GM21381 (cell line): Measurements from ENCODE around the gene STIMATE.

Experiments used
- ATAC-seq: cut with Tn5 transposase; IDR thresholded peaks from one replicate; pipeline ENCODE4 v1.9.1; 2021; ENCODE audit warnings: mild to moderate bottlenecking, moderate library complexity; ENCODE audit not compliant: unreplicated experiment

Gene STIMATE

GRCh38 chr3:52897130-52898122 is at the start of gene STIMATE:
Gene STIMATE (minus strand): TSS chr3:52897548. CDS start chr3:52897450, 98 bp downstream.
- ATAC-seq, result peak; percentile 98

- no peak for ATAC-seq
Measured at GRCh38 chr3:52939600-52939999, 42.3 kb upstream of the STIMATE start.

GRCh38 chr3:52934630-52935530 is 37.5 kb upstream of the STIMATE start:
- ATAC-seq, result no peak

- ATAC-seq, result no peak
Measured at GRCh38 chr3:52931889-52932288, 34.5 kb upstream of the STIMATE start.

- no peak for ATAC-seq
Measured at GRCh38 chr3:52931328-52931727, 34.0 kb upstream of the STIMATE start.

- no peak for ATAC-seq
Measured at GRCh38 chr3:52930748-52931147, 33.4 kb upstream of the STIMATE start.

GRCh38 chr3:52926554-52926953 is 29.2 kb upstream of the STIMATE start:
- ATAC-seq, result no peak

GRCh38 chr3:52925405-52926313 is 28.3 kb upstream of the STIMATE start:
- no peak for ATAC-seq

GRCh38 chr3:52923963-52924362 is 26.6 kb upstream of the STIMATE start:
- no peak for ATAC-seq

- ATAC-seq, result no peak
Measured at GRCh38 chr3:52920841-52921240, 23.5 kb upstream of the STIMATE start.

- no peak for ATAC-seq
Measured at GRCh38 chr3:52917044-52917443, 19.7 kb upstream of the STIMATE start.

- ATAC-seq, result no peak
Measured at GRCh38 chr3:52915294-52915693, 17.9 kb upstream of the STIMATE start.

GRCh38 chr3:52912885-52913731 is 15.8 kb upstream of the STIMATE start:
- no peak for ATAC-seq

- no peak for ATAC-seq
Measured at GRCh38 chr3:52910823-52911222, 13.5 kb upstream of the STIMATE start.

- no peak for ATAC-seq
Measured at GRCh38 chr3:52907497-52907896, 10.1 kb upstream of the STIMATE start.

GRCh38 chr3:52904552-52904951 is 7.2 kb upstream of the STIMATE start:
- ATAC-seq, result no peak

- no peak for ATAC-seq
Measured at GRCh38 chr3:52904000-52904399, 6.7 kb upstream of the STIMATE start.

GRCh38 chr3:52896613-52897012 is 735 bp downstream of the STIMATE start:
- no peak for ATAC-seq

- no peak for ATAC-seq
Measured at GRCh38 chr3:52896151-52896550, 1.2 kb downstream of the STIMATE start.

GRCh38 chr3:52895418-52895817 is 1.9 kb downstream of the STIMATE start:
- no peak for ATAC-seq
